Measurements from ENCODE around the gene OSER1.

Gene OSER1

GRCh38 chr20:44180814-44181213, 29.8 kb downstream of the OSER1 start:
- no peak for DNase-seq (ENCODE audit: low read depth in 1 of 2, low spot score in 1 of 2)

GRCh38 chr20:44176833-44177534, 33.6 kb downstream of the OSER1 start:
- DNase-seq (ENCODE audit: low read depth in 1 of 2, low spot score in 1 of 2) = no peak

GRCh38 chr20:44174996-44175765, 35.4 kb downstream of the OSER1 start:
- no peak for DNase-seq (ENCODE audit: low read depth in 1 of 2, low spot score in 1 of 2)

- DNase-seq (ENCODE audit: low read depth in 1 of 2, low spot score in 1 of 2) = no peak
These were observed 36.7 kb downstream of the OSER1 start for GRCh38 chr20:44173846-44174245.

- DNase-seq (ENCODE audit: low read depth in 1 of 2, low spot score in 1 of 2) = no peak
These were observed 37.5 kb downstream of the OSER1 start for GRCh38 chr20:44173116-44173515.

GRCh38 chr20:44172572-44172950, 38.0 kb downstream of the OSER1 start:
- no peak for DNase-seq (ENCODE audit: low read depth in 1 of 2, low spot score in 1 of 2)

- DNase-seq (ENCODE audit: low read depth in 1 of 2, low spot score in 1 of 2) = no peak
These were observed 38.6 kb downstream of the OSER1 start for GRCh38 chr20:44171775-44172571.

- DNase-seq (ENCODE audit: low read depth in 1 of 2, low spot score in 1 of 2) = no peak
These were observed 39.7 kb downstream of the OSER1 start for GRCh38 chr20:44170816-44171410.

GRCh38 chr20:44167736-44168135, 42.8 kb downstream of the OSER1 start:
- DNase-seq (ENCODE audit: low read depth in 1 of 2, low spot score in 1 of 2) = no peak

- no peak for DNase-seq (ENCODE audit: low read depth in 1 of 2, low spot score in 1 of 2)
These were observed 44.1 kb downstream of the OSER1 start for GRCh38 chr20:44166477-44166876.

GRCh38 chr20:44166008-44166407, 44.6 kb downstream of the OSER1 start:
- no peak for DNase-seq (ENCODE audit: low read depth in 1 of 2, low spot score in 1 of 2)

GRCh38 chr20:44160133-44160532, 50.4 kb downstream of the OSER1 start:
- DNase-seq (ENCODE audit: low read depth in 1 of 2, low spot score in 1 of 2) = no peak

- DNase-seq (ENCODE audit: low read depth in 1 of 2, low spot score in 1 of 2) = no peak
These were observed 50.9 kb downstream of the OSER1 start for GRCh38 chr20:44159711-44160110.

- no peak for DNase-seq (ENCODE audit: low read depth in 1 of 2, low spot score in 1 of 2)
These were observed 51.4 kb downstream of the OSER1 start for GRCh38 chr20:44159125-44159524.

- DNase-seq (ENCODE audit: low read depth in 1 of 2, low spot score in 1 of 2) = no peak
These were observed 53.5 kb downstream of the OSER1 start for GRCh38 chr20:44157061-44157460.

- DNase-seq (ENCODE audit: low read depth in 1 of 2, low spot score in 1 of 2) = no peak
These were observed 56.0 kb downstream of the OSER1 start for GRCh38 chr20:44154521-44155001.

- DNase-seq (ENCODE audit: low read depth in 1 of 2, low spot score in 1 of 2) = no peak
These were observed 56.9 kb downstream of the OSER1 start for GRCh38 chr20:44153636-44154043.

- DNase-seq (ENCODE audit: low read depth in 1 of 2, low spot score in 1 of 2) = no peak
These were observed 58.8 kb downstream of the OSER1 start for GRCh38 chr20:44151621-44152416.

- DNase-seq (ENCODE audit: low read depth in 1 of 2, low spot score in 1 of 2) = no peak
These were observed 64.3 kb downstream of the OSER1 start for GRCh38 chr20:44146272-44146671.
